Measurements from ENCODE around the gene LPP. TPM values are rescaled to one million over a fixed set of nuclear protein-coding genes. Genes with fewer than 3 reads are reported as not detected.

LPP gene
- polyA plus RNA-seq, 1 donor (not counting 4 experiments of a cell fraction or from before 2014, with no cell fraction given), result 16.0 TPM

GRCh38 chr3:188691665-188692064, 537.7 kb downstream of the LPP start:
- H3K27ac ChIP-seq (ENCODE audit: control insufficient read depth, insufficient read depth, low read length), result no peak overlapping the region
- H3K9me3 ChIP-seq (ENCODE audit: control insufficient read depth, low read depth, low read length), result no peaks in the 10 kb centered on the region
- no peak overlapping the region for H3K4me3 ChIP-seq (ENCODE audit: control insufficient read depth in 2 of 3, extremely low read depth in 1 of 3, insufficient read depth in 2 of 3, low read depth in 1 of 3, low read length in 3 of 3)
- no peaks in the 10 kb centered on the region for H3K36me3 ChIP-seq (ENCODE audit: control insufficient read depth in 2 of 2, extremely low read depth in 1 of 2, insufficient read depth in 2 of 2, low read length in 2 of 2)
- FAIRE-seq (no peak), DNase-seq (ENCODE audit: low read depth, low spot score) (no peak)
- H3K9me1 ChIP-seq (ENCODE audit: control insufficient read depth, extremely low read depth, insufficient read depth, low read length), result peaks cover 2% of the 10 kb centered on the region
- H3K79me2 ChIP-seq (ENCODE audit: control insufficient read depth, insufficient read depth, low read length), result no peaks in the 10 kb centered on the region
- no peaks in the 10 kb centered on the region for H4K20me1 ChIP-seq (ENCODE audit: control insufficient read depth, extremely low read depth, insufficient read depth, low read length)
- H3K4me2 ChIP-seq (ENCODE audit: control insufficient read depth, extremely low read depth, insufficient read depth, low read depth, low read length), result no peak overlapping the region
- no peak overlapping the region for H2AFZ ChIP-seq (ENCODE audit: control insufficient read depth, low read length)
- no peak for TF ChIP-seq EZH2 (IDR thresholded peaks at IDR 0.05; ENCODE audit: low read length)
- TF ChIP-seq, protein P1, sequence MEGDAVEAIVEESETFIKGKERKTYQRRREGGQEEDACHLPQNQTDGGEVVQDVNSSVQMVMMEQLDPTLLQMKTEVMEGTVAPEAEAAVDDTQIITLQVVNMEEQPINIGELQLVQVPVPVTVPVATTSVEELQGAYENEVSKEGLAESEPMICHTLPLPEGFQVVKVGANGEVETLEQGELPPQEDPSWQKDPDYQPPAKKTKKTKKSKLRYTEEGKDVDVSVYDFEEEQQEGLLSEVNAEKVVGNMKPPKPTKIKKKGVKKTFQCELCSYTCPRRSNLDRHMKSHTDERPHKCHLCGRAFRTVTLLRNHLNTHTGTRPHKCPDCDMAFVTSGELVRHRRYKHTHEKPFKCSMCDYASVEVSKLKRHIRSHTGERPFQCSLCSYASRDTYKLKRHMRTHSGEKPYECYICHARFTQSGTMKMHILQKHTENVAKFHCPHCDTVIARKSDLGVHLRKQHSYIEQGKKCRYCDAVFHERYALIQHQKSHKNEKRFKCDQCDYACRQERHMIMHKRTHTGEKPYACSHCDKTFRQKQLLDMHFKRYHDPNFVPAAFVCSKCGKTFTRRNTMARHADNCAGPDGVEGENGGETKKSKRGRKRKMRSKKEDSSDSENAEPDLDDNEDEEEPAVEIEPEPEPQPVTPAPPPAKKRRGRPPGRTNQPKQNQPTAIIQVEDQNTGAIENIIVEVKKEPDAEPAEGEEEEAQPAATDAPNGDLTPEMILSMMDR (optimal IDR thresholded peaks at IDR 0.05 in 1 of 3, IDR thresholded peaks at IDR 0.05 in 1 of 3, conservative IDR thresholded peaks at IDR 0.05 in 1 of 3; ENCODE audit: extremely low read depth in 1 of 3, insufficient read depth in 2 of 3, low read length in 3 of 3), result no peak
- H3K4me1 ChIP-seq (ENCODE audit: control insufficient read depth, extremely low read depth, insufficient read depth, low read length), result peaks cover 8% of the 10 kb centered on the region
- dilution Hi-C loops (cut with MboI; ENCODE audit: extremely low pct_ligation_motif_present, low sequenced_read_pairs), result no loop called here
- H3K27me3 ChIP-seq (ENCODE audit: control insufficient read depth, extremely low read depth, insufficient read depth, low read length), result no peaks in the 10 kb centered on the region
- no peak overlapping the region for H3K9ac ChIP-seq (ENCODE audit: control insufficient read depth, extremely low read depth, insufficient read depth, low read length)

GRCh38 chr3:188692700-188693099, 538.7 kb downstream of the LPP start:
- Histone ChIP-seq H3K4me2 (ENCODE audit: control insufficient read depth, extremely low read depth, insufficient read depth, low read depth, low read length) (no peak overlapping the region), H2AFZ (ENCODE audit: control insufficient read depth, low read length) (no peak overlapping the region), H3K27ac (ENCODE audit: control insufficient read depth, insufficient read depth, low read length) (no peak overlapping the region), H3K36me3 (ENCODE audit: control insufficient read depth in 2 of 2, extremely low read depth in 1 of 2, insufficient read depth in 2 of 2, low read length in 2 of 2) (no peaks in the 10 kb centered on the region), H3K4me3 (ENCODE audit: control insufficient read depth in 2 of 3, extremely low read depth in 1 of 3, insufficient read depth in 2 of 3, low read depth in 1 of 3, low read length in 3 of 3) (no peak overlapping the region), H3K27me3 (ENCODE audit: control insufficient read depth, extremely low read depth, insufficient read depth, low read length) (no peaks in the 10 kb centered on the region), H3K9me3 (ENCODE audit: control insufficient read depth, low read depth, low read length) (no peaks in the 10 kb centered on the region), H3K79me2 (ENCODE audit: control insufficient read depth, insufficient read depth, low read length) (no peaks in the 10 kb centered on the region), H3K9me1 (ENCODE audit: control insufficient read depth, extremely low read depth, insufficient read depth, low read length) (peaks cover 2% of the 10 kb centered on the region), H4K20me1 (ENCODE audit: control insufficient read depth, extremely low read depth, insufficient read depth, low read length) (no peaks in the 10 kb centered on the region), H3K9ac (ENCODE audit: control insufficient read depth, extremely low read depth, insufficient read depth, low read length) (no peak overlapping the region), H3K4me1 (ENCODE audit: control insufficient read depth, extremely low read depth, insufficient read depth, low read length) (peaks cover 8% of the 10 kb centered on the region)
- no peak for FAIRE-seq
- TF ChIP-seq, protein P1 (optimal IDR thresholded peaks at IDR 0.05 in 1 of 3, IDR thresholded peaks at IDR 0.05 in 1 of 3, conservative IDR thresholded peaks at IDR 0.05 in 1 of 3; ENCODE audit: extremely low read depth in 1 of 3, insufficient read depth in 2 of 3, low read length in 3 of 3), result no peak
- no peak for DNase-seq (ENCODE audit: low read depth, low spot score)
- dilution Hi-C loops (cut with MboI; ENCODE audit: extremely low pct_ligation_motif_present, low sequenced_read_pairs), result no loop called here

All from keratinocyte (primary cell).